PFSK-1 (cell line): Measurements from ENCODE around the gene URGCP.

Experiments used
- FOXP2 ChIP-seq: optimal IDR thresholded peaks from 2 replicates; pipeline ENCODE3; 2011; ENCODE audit warnings: borderline replicate concordance, control low read depth, inconsistent platforms; ENCODE audit not compliant: insufficient read depth; ENCODE audit errors: extremely low read length, extremely low read depth
- POLR2AphosphoS5 ChIP-seq: IDR thresholded peaks from 2 replicates; pipeline ENCODE4 v1.6.1; 2012; ENCODE audit warnings: low read depth, mild to moderate bottlenecking, control low read depth, low read length, moderate library complexity
- SIN3A ChIP-seq: IDR thresholded peaks from 2 replicates; pipeline ENCODE4 v1.6.1; 2012; ENCODE audit warnings: mild to moderate bottlenecking, low read length, moderate library complexity, borderline replicate concordance; ENCODE audit not compliant: insufficient read depth
- TAF1 ChIP-seq: IDR thresholded peaks from 2 replicates; pipeline ENCODE4 v1.6.1; 2012; ENCODE audit warnings: low read length, control low read depth, borderline replicate concordance; ENCODE audit not compliant: insufficient read depth
- TF ChIP-seq, protein P1 (sequence below), 2 experiments: IDR thresholded peaks; 2 replicates each; pipeline versions ENCODE4 v1.6.1 to v1.8.0; 2011 to 2012; ENCODE audit warnings: low read depth in 2 of 2, low read length in 2 of 2, control low read depth in 1 of 2, inconsistent platforms in 1 of 2, mild to moderate bottlenecking in 1 of 2, moderate library complexity in 1 of 2; ENCODE audit not compliant: insufficient read depth in 1 of 2

DNA sequence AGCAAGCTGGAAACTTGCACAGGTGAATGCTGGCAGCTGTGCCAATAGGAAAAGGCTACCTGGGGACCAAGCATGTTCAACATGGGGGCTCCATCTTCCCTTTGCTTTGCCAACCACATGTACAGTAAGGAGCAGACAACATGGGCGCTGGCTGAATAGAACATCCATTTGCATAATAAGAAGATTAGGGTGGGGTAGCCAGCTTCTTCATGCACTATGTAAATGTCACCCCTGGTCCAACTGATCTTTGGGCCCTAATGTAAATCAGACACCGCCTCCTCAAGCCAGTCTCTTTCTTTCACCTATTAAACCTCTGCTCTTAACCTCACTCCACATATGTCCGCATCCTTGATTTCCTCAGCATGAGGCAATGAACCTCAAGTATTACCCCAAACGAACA is 63.1 kb downstream of the URGCP start:
- TF ChIP-seq SIN3A, result no peak
- no peak for TF ChIP-seq TAF1
- TF ChIP-seq POLR2AphosphoS5, result no peak
- TF ChIP-seq, protein P1, sequence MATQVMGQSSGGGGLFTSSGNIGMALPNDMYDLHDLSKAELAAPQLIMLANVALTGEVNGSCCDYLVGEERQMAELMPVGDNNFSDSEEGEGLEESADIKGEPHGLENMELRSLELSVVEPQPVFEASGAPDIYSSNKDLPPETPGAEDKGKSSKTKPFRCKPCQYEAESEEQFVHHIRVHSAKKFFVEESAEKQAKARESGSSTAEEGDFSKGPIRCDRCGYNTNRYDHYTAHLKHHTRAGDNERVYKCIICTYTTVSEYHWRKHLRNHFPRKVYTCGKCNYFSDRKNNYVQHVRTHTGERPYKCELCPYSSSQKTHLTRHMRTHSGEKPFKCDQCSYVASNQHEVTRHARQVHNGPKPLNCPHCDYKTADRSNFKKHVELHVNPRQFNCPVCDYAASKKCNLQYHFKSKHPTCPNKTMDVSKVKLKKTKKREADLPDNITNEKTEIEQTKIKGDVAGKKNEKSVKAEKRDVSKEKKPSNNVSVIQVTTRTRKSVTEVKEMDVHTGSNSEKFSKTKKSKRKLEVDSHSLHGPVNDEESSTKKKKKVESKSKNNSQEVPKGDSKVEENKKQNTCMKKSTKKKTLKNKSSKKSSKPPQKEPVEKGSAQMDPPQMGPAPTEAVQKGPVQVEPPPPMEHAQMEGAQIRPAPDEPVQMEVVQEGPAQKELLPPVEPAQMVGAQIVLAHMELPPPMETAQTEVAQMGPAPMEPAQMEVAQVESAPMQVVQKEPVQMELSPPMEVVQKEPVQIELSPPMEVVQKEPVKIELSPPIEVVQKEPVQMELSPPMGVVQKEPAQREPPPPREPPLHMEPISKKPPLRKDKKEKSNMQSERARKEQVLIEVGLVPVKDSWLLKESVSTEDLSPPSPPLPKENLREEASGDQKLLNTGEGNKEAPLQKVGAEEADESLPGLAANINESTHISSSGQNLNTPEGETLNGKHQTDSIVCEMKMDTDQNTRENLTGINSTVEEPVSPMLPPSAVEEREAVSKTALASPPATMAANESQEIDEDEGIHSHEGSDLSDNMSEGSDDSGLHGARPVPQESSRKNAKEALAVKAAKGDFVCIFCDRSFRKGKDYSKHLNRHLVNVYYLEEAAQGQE (IDR thresholded peaks at IDR 0.05; ENCODE audit: insufficient read depth in 1 of 2, low read depth in 2 of 2, low read length in 2 of 2), result no peak
- no peak for TF ChIP-seq FOXP2
